NCI-H526 (cell line): ENCODE data around the gene ARHGAP40.

Experiments used
- DNase-seq, 2 experiments: peaks; one replicate each; lab custom pipeline; 2025; lab: John Stamatoyannopoulos, UW

Gene ARHGAP40

GRCh38 chr20:38651562-38651961, 50.0 kb downstream of the ARHGAP40 start:
- DNase-seq = no peak

DNA sequence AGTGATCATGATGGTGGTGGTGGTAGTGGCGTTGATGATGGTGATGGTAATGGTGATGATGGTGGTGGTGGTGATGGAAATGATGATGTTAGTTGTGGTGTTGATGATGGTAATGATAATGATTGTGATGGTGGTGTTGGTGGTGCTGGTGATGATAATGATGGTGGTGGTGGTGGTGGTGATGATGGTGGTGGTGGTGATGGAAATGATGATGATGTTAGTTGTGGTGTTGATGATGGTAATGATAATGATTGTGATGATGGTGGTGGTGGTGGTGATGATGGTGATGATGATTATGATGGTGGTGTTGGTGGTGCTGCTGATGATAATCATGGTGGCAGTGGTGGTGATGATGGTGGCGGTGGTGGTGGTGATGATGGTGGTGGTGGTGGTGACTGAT, 51.4 kb downstream of the ARHGAP40 start:
- no peak for DNase-seq

- DNase-seq = no peak
These were observed 55.8 kb downstream of the ARHGAP40 start for GRCh38 chr20:38657390-38657789.

DNA sequence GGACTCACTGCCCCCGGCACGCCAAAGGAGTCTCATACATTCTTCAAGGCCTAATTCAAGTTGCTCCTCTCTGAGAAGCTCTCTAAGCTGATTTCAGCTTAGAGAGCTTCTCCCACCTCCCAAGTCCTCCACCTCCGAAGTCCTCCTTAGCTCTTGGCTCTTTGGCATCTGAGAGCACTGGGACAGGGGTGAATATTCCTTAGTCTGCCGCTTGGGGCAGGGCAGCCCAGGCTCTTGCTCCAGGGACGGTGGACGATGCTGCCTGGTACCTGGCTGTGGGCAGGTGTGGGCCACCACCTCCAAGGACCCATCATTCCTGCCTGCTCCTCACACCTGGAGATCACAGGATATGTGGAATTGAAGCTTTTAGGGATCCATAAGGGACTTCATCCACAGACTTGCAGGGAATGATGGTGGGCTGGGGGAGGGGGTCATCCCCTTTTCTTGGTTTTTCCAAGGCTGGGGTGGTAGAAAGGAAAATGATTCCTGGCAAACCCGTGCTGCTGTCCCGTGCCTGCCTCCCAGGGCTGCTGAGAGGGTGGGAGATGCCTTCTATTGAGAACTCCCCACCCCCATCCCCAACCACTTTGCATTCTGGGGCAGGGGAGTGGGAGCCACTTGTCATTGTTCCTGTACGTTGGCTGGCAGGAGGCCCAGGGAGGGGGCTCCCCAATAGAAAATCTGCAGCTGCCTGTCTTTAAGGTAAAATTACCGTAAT, 57.4 kb downstream of the ARHGAP40 start:
- DNase-seq = peak in 1 of 2 experiments; percentile 75

DNA sequence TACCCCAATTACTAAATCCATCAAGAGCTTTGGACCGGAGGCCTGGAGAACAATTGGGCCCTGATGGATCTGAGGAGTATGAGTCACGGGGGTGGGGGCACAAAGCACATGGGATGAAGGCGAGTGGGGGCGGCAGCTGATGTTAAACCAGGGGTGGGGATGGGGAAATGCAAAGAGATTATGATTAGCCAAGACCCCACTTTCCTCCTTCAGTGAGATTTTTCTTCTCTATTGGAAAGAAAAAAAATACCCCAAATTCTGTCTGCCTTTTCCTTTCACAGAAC, 57.9 kb downstream of the ARHGAP40 start:
- DNase-seq = no peak

GRCh38 chr20:38660429-38660828, 58.8 kb downstream of the ARHGAP40 start:
- DNase-seq = no peak

GRCh38 chr20:38663660-38664059, 62.1 kb downstream of the ARHGAP40 start:
- DNase-seq = no peak

GRCh38 chr20:38664284-38664683, 62.7 kb downstream of the ARHGAP40 start:
- DNase-seq = no peak

- DNase-seq = no peak
These were observed 63.5 kb downstream of the ARHGAP40 start for GRCh38 chr20:38665094-38665493.

DNA sequence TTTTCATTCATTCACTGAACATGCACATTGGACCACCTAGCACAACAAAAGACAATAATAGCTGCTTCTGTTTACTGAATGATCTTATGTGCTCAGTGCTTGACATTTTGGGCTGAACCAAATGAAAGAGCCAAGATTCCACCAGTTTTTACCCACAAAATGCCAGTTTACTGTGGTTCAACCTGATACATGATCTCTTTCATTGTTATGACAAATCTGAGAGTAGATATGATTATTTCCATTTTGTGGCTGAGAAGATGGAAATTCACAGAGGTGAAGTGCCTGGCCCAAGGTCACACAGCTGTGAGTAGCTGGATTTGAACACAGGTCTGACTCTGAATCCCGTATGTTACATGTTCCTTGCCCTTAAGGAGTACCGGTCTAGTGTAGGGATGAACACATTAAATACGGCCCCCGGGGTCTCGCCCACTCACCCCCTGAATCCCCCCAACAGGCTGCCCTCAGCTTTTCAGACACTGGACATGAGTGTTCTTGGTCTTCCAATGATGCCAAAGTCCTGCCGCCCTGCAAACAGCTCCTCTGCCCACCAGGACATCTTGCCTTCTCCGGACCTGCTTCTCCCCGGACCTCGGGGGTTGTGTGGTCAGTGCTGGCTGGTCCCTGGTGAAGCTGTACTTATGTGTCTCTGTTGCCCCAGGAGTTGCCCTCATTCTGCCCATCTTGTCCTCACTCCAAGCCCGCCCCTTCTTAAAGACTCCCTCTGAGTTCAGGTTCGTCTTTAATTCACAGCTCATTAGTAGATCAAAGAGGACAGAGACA, 64.1 kb downstream of the ARHGAP40 start:
- DNase-seq = no peak

DNA sequence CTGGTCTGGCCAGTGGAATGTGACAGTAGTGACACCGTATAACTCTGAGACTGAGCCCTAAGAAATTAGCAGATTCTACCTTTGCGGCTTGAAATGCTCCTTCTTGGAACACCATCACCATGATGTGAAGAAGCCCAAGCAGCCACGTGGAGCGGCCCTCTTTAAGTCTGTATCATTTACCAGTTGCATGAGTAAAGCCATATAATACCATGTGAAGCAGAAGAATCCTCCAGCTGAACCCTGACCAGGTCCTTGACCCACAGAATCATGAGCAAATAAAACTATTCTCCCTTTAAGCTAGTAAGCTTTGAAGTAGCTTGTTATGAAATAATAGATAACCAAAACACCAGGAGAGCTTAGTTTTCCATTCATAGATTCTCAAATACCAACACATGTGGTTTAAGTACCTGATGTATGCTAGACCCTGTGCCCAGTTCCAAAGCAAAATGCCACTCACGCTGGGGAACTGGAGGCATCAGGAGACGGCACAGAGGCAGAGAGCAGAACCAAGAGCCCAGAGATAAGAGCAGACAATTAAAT, 65.9 kb downstream of the ARHGAP40 start:
- DNase-seq = no peak

- no peak for DNase-seq
These were observed 68.1 kb downstream of the ARHGAP40 start for GRCh38 chr20:38669688-38670087.

DNA sequence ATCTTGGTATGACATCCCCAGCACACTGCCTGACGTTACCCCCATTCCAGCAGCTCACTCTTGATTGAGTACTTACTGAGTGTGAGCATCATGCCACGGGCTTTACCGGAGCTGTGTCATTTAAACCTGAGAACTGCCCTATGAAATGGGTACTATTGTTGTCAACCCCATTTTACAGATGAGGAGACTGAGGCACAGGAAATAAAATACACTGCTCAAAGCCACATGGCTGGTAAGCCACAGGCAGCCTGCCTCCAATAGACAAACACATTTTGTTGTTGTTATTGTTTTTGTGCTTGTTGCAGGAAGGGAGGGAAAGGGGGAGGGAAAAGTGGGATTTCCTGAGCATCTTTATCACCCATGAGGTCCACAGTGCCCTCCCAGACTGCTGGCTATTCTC, 69.2 kb downstream of the ARHGAP40 start:
- no peak for DNase-seq

DNA sequence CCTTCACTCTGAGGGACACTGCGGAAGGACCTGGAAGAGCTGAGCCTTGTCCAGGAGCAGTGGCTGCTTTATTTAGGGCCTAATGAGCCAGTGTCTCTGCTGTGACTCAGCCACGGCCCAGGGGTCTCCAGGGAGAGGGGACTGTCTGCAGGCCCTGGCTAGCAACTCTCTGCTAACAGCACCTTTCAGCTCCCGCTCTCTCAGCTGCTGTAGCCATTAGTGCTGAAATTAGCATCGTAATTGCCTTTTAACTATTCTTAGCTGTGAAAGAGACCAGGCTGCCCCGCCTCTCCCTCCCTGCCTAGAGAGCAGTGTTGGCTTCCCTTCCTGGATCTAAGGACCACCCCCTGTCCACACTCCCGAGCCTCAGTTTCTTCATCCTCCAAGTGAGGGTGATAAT, 69.6 kb downstream of the ARHGAP40 start:
- no peak for DNase-seq

GRCh38 chr20:38671701-38672292, 70.2 kb downstream of the ARHGAP40 start:
- DNase-seq = no peak

DNA sequence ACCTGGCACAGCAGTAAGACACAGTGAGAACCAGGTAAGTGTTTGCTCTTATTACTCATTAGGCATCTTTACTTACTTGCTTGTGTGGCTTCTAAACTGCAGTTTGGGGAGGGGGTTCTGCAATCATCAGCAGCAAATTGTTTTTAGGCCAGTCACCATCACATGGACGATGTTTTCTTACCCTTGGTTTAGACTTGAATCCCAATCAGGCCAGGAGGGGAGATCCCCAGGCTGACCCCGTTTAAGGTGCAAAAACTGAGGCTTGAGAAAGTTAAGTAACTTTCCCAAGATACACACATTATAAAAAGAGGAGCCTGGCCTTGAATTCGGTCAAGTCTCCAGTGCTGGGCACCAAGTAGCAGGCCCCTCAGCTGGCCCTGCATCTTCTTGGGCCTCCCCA, 70.9 kb downstream of the ARHGAP40 start:
- DNase-seq = no peak

DNA sequence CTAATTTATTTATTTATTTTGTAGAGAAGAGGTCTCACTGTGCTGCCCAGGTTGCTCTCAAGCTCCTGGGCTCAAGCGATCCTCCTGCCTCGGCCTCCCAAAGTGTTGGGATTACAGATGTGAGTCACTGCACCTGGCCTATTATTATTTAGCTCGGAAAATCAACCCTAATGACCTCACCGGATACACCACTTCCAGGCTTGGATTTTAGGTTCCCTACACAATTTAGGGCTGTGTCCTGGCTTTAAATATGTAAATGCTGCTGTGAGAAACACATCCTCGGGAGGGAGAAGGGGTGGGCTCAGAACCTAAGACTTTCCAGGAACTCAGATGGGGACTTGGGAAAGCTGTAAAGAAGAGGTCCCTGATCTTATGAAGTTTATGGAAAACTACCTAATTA, 71.7 kb downstream of the ARHGAP40 start:
- DNase-seq = no peak

DNA sequence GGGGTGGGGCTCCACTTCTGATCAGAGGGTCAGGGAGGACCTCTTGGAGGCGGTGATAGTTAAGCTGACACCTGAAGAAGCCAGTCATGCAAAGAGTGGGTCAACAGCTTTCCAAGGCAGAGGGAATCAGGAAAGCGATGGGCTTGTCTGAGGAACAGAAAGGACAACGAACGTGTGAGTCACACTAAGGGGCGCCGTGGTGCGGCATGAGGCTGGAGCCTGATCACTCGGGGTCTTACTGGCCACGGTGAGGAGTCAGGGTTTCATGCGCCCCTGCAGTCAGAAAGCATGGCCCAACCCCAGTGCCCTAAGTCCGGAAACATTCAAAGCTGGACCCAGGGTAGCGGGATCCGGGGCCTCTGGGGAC, 72.1 kb downstream of the ARHGAP40 start:
- DNase-seq = peak in 1 of 2 experiments; percentile 65

GRCh38 chr20:38674092-38674764, 72.6 kb downstream of the ARHGAP40 start:
- peak; percentile 33 to 82 for DNase-seq

- DNase-seq = no peak
These were observed 73.1 kb downstream of the ARHGAP40 start for GRCh38 chr20:38674765-38675133.

DNA sequence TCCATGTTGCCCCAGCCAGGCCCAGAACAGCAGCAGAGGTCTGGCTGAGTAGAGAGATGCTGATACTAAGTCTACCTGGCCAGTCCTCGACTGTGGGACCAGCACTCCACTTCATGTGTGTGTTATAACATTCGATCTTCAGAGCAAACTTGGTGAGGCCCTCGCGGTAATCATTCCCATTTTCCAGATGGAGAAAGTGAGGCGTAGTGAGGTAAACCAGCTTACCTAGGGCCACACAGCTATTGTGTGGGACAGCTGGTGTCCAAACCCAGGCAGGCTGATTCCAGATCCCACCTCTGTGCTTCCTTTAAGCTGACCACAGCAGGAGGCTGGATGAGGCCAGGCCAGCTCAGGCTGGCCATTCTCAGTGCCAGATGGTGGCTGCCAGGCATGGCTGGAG, 75.0 kb downstream of the ARHGAP40 start:
- no peak for DNase-seq

DNA sequence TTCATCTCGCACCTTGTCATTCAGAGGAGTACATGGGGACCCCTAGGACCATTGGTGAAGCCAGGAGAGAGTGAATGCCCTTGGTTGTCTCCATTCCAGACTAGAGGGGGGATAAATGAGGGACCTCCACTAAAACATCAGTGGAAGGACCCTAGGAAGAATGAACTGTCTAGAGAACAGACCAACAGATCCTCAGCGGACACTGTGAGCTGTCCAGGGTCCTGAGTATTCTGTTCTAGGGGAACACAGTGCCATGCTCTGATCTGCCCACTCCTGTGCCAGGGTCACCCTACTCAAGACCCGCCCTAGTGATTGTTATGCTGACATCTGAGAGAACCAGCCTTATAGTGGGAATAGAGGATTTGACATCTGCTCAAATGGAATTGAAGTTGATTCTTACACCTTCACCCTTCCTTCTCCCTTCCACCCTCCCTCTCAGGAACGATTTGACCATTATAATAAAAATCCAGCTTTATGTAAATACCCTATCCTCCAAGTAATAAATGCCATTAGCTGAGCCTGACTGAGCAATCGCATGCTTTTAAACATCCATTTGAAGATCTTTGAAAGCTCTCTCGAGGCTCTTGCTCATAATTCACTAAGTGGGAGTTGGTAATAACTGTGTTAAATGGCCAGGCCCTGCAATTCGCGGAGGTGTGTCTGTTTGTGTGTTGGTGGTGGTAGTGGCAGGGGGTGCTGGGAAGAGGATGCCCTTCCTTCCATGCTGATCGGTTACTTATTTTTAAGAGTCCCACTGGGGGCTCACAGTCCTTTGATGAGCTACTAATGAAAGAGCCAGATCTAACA, 79.1 kb downstream of the ARHGAP40 start:
- no peak for DNase-seq
